ENCODE results near the gene CD36.

CD36 gene

DNA sequence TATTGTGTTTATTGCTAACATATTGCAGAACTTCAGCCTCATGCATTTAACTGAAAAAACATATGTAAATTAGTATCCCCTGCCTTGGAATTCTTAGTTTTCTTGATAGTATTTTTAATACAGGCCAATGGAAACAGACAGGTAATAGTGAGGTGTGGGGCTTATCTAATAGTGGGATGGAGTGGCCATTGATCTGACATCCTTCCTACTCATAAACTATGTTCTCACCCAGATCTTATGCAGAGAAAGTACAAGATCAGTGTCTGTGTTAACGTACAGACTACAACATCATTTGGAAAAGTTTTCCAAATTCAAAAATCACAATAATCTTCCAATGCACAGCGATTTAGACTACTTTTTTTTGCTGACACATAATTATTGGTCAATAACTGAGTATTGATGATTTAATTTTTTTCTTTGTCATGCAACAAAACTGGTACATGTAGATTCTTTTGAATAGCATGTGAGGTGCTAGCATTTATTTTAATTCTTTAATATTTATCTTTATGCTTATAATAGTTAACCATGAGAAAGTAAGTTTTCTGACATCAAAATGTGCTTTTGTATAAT, 9.7 kb downstream of the CD36 start:
- no peak overlapping the region for H3K4me3 ChIP-seq (ENCODE audit: low read depth, low read length)
- TF ChIP-seq, protein P1, sequence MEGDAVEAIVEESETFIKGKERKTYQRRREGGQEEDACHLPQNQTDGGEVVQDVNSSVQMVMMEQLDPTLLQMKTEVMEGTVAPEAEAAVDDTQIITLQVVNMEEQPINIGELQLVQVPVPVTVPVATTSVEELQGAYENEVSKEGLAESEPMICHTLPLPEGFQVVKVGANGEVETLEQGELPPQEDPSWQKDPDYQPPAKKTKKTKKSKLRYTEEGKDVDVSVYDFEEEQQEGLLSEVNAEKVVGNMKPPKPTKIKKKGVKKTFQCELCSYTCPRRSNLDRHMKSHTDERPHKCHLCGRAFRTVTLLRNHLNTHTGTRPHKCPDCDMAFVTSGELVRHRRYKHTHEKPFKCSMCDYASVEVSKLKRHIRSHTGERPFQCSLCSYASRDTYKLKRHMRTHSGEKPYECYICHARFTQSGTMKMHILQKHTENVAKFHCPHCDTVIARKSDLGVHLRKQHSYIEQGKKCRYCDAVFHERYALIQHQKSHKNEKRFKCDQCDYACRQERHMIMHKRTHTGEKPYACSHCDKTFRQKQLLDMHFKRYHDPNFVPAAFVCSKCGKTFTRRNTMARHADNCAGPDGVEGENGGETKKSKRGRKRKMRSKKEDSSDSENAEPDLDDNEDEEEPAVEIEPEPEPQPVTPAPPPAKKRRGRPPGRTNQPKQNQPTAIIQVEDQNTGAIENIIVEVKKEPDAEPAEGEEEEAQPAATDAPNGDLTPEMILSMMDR (IDR thresholded peaks at IDR 0.05; ENCODE audit: borderline replicate concordance, insufficient read depth, low read depth, low read length) = no peak

DNA sequence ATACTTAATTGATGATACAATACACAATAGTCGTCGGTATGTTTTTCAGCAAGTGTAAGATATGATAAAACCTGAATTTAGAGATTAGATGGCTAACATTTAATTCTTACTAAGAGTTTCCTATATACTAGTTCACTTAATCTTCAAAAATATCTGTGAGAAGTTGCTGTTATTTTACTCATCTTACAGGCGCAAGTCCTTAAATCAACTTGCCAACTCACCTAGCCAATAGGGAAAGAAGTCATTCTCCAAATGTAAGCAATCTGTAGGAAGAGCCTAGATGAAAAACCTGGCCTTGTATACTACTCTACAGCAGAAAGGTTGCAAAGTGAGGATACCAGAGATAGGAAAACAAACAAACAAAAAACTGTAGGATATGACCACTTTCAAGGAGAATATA, 10.6 kb downstream of the CD36 start:
- no peak overlapping the region for H3K4me3 ChIP-seq (ENCODE audit: low read depth, low read length)
- TF ChIP-seq, protein P1 (IDR thresholded peaks at IDR 0.05; ENCODE audit: borderline replicate concordance, insufficient read depth, low read depth, low read length) = no peak

- TF ChIP-seq, protein P1 (IDR thresholded peaks at IDR 0.05; ENCODE audit: borderline replicate concordance, insufficient read depth, low read depth, low read length) = no peak
- H3K4me3 ChIP-seq (ENCODE audit: low read depth, low read length) = no peak overlapping the region
These were observed 11.6 kb downstream of the CD36 start for GRCh38 chr7:80650030-80650429.

- TF ChIP-seq, protein P1 (IDR thresholded peaks at IDR 0.05; ENCODE audit: borderline replicate concordance, insufficient read depth, low read depth, low read length) = no peak
- no peak overlapping the region for H3K4me3 ChIP-seq (ENCODE audit: low read depth, low read length)
These were observed 13.0 kb downstream of the CD36 start for GRCh38 chr7:80651471-80651870.

GRCh38 chr7:80653244-80653643, 14.8 kb downstream of the CD36 start:
- TF ChIP-seq, protein P1 (IDR thresholded peaks at IDR 0.05; ENCODE audit: borderline replicate concordance, insufficient read depth, low read depth, low read length) = no peak
- no peak overlapping the region for H3K4me3 ChIP-seq (ENCODE audit: low read depth, low read length)

DNA sequence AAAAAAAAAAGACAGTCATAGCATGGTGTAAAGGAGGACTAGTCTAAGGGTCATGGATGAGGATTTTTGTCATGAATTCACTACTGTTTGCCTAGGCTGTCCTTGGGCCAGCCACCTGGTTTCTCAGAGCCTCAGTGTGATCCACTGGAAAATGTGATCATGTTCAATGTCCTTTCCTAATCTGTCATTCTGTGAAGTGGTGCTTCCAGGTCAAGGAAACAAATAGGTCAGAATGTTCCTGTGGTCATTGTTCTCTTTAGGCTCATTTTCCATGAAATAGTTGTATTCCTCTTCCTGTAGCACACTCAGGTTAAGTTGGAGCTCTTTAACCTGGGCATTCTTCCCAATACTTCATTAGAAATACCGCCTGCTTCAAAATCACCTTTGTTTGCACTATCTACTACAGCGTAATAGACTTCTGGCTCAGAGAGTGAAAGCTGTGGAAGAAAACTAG, 16.5 kb downstream of the CD36 start:
- no peak overlapping the region for H3K4me3 ChIP-seq (ENCODE audit: low read depth, low read length)
- TF ChIP-seq, protein P1 (IDR thresholded peaks at IDR 0.05; ENCODE audit: borderline replicate concordance, insufficient read depth, low read depth, low read length) = no peak

- H3K4me3 ChIP-seq (ENCODE audit: low read depth, low read length) = no peak overlapping the region
- TF ChIP-seq, protein P1 (IDR thresholded peaks at IDR 0.05; ENCODE audit: borderline replicate concordance, insufficient read depth, low read depth, low read length) = no peak
These were observed 17.6 kb downstream of the CD36 start for GRCh38 chr7:80656029-80656428.

All from GM12875 (cell line).